PC-3 (cell line): ENCODE results near the gene ASB18. TPM values are rescaled to one million over a fixed set of nuclear protein-coding genes. Genes with fewer than 3 reads are reported as not detected.

Experiments
- ATAC-seq: fragments of 200-7000 bp; cut with Tn5 transposase; 2 replicates; pipeline ENCODE4 v1.9.1; 2020; ENCODE audit warnings: mild to moderate bottlenecking, moderate library complexity
- BruUV-seq: library from RNA; stranded (reverse); fragments of 400-500 nt; replicated peaks from 2 replicates; lab custom pipeline; 2021; lab: Mats Ljungman, UMichigan
- CTCF ChIA-PET: fragments of 300-600 bp; sonication (Branson Sonifier 250); formaldehyde crosslinking; loops from one replicate; lab custom pipeline; 2022; ENCODE audit warnings: antibody characterized with exemption; lab: Charles Lee
- POLR2A ChIA-PET: fragments of 300-600 bp; sonication (Branson Sonifier 250); formaldehyde crosslinking; loops from one replicate; lab custom pipeline; 2022; ENCODE audit warnings: antibody characterized with exemption; ENCODE audit not compliant: unreplicated experiment; lab: Charles Lee
- DNase-seq: peaks from one replicate; pipeline ENCODE4 v3.0.0-alpha.2; 2015
- H2AFZ ChIP-seq: fragments of 300-600 bp; sonication (generic); 2 replicates; pipeline ENCODE4 v1.6.0; 2016; ENCODE audit warnings: antibody characterized with exemption, low read length
- H3F3A ChIP-seq: fragments of 300-600 bp; sonication (generic); one replicate; pipeline ENCODE4 v1.6.0; 2017; ENCODE audit warnings: antibody characterized with exemption, low read length, control low read depth, mild to moderate bottlenecking; ENCODE audit not compliant: unreplicated experiment
- H3K27ac ChIP-seq: fragments of 300-600 bp; sonication (generic); 2 replicates; pipeline ENCODE4 v1.5.1; 2016; ENCODE audit warnings: mild to moderate bottlenecking, low read length
- H3K27me3 ChIP-seq: fragments of 300-600 bp; sonication (generic); 2 replicates; pipeline ENCODE4 v1.6.1; 2016; ENCODE audit warnings: low read length, mixed read lengths
- H3K36me3 ChIP-seq: fragments of 300-600 bp; sonication (generic); 2 replicates; pipeline ENCODE4 v1.6.1; 2016; ENCODE audit warnings: low read depth, mixed run types, low read length, mixed read lengths
- H3K4me1 ChIP-seq: fragments of 300-600 bp; sonication (generic); 2 replicates; pipeline ENCODE4 v1.5.1; 2016; ENCODE audit warnings: low read length; ENCODE audit not compliant: insufficient read depth
- H3K4me2 ChIP-seq: fragments of 300-600 bp; sonication (generic); 2 replicates; pipeline ENCODE4 v1.6.0; 2016; ENCODE audit warnings: low read length
- H3K4me3 ChIP-seq: fragments of 300-600 bp; sonication (generic); 2 replicates; pipeline ENCODE4 v1.5.1; 2016; ENCODE audit warnings: mild to moderate bottlenecking, low read length, mixed read lengths
- H3K79me2 ChIP-seq: fragments of 300-600 bp; sonication (generic); 2 replicates; pipeline ENCODE4 v1.6.1; 2017; ENCODE audit warnings: low read length, mixed read lengths
- H3K9ac ChIP-seq: fragments of 300-600 bp; sonication (generic); 2 replicates; pipeline ENCODE4 v1.6.0; 2016; ENCODE audit warnings: mild to moderate bottlenecking, low read length
- H3K9me2 ChIP-seq: fragments of 300-600 bp; sonication (generic); replicated peaks from 2 replicates; pipeline ENCODE4 v1.6.1; 2016; ENCODE audit warnings: mixed run types, low read length, mixed read lengths
- H3K9me3 ChIP-seq: fragments of 300-600 bp; sonication (generic); 2 replicates; pipeline ENCODE4 v1.6.1; 2016; ENCODE audit warnings: low read length, mixed read lengths
- H4K20me1 ChIP-seq: fragments of 300-600 bp; sonication (generic); 2 replicates; pipeline ENCODE4 v1.6.1; 2016; ENCODE audit warnings: low read length, mixed read lengths
- CTCF ChIP-seq: fragments of 300-600 bp; sonication (generic); conservative IDR thresholded peaks from 2 replicates; pipeline ENCODE4 v1.5.1; 2017; ENCODE audit warnings: antibody characterized with exemption, low read depth, mild to moderate bottlenecking, low read length
- EZH2 ChIP-seq: fragments of 300-600 bp; sonication (generic); IDR thresholded peaks from one replicate; pipeline ENCODE4 v1.6.1; 2017; ENCODE audit warnings: antibody characterized with exemption, mild to moderate bottlenecking, low read length; ENCODE audit not compliant: unreplicated experiment
- EZH2phosphoT487 ChIP-seq: fragments of 300-600 bp; sonication (generic); IDR thresholded peaks from 2 replicates; pipeline ENCODE4 v1.6.1; 2018; ENCODE audit warnings: mild to moderate bottlenecking, antibody characterized with exemption, low read length, borderline replicate concordance
- intact Hi-C: fragments of 100-400 bp; cut with micrococcal nuclease; formaldehyde crosslinking; loops from 2 replicates; pipeline ENCODE4 v1.9.0; 2023
- total RNA-seq: library from RNA; depleted of rRNA; stranded (reverse); fragments of >200 nt; gene quantifications from 2 replicates; pipeline ENCODE4 v1.2.3, GENCODE V29; 2014

The ASB18 gene
- total RNA-seq, 1 experiment from 2014 or later = 0.15 TPM

GRCh38 chr2:236169741-236170589 is 94.2 kb downstream of the ASB18 start:
- H2AFZ ChIP-seq = peak overlapping the region; percentile 92
- intact Hi-C loops = loop anchor here (5.0 kb wide), 1 partner anchor 123 kb away; no protein-coding TSS in a partner anchor
- DNase-seq (no peak), ATAC-seq (no peak)
- no peaks in the 10 kb centered on the region for H3F3A ChIP-seq
- H3K4me2 ChIP-seq = peak overlapping the region; percentile 99
- H3K9ac ChIP-seq = peak overlapping the region; percentile 66; the same call in 1 of the 2 replicates
- H3K27me3 ChIP-seq = no peaks in the 10 kb centered on the region
- ChIA-PET POLR2A (no interaction called here), CTCF (interaction anchor here (0.8 kb wide), 1 partner anchor 10 kb away, joined by 5 read pairs; no protein-coding TSS in a partner anchor)
- peaks cover 37% of the 10 kb centered on the region for H3K79me2 ChIP-seq
- H3K9me2 ChIP-seq = no peaks in the 10 kb centered on the region
- H3K36me3 ChIP-seq = no peaks in the 10 kb centered on the region
- BruUV-seq = no TSS peak
- no peaks in the 10 kb centered on the region for H3K9me3 ChIP-seq
- H3K27ac ChIP-seq = no peak overlapping the region
- TF ChIP-seq CTCF = no peak
- no peak for TF ChIP-seq EZH2
- no peak for TF ChIP-seq EZH2phosphoT487
- H4K20me1 ChIP-seq = no peaks in the 10 kb centered on the region
- peaks cover 10% of the 10 kb centered on the region for H3K4me1 ChIP-seq
- peak overlapping the region; percentile 91 for H3K4me3 ChIP-seq

DNA sequence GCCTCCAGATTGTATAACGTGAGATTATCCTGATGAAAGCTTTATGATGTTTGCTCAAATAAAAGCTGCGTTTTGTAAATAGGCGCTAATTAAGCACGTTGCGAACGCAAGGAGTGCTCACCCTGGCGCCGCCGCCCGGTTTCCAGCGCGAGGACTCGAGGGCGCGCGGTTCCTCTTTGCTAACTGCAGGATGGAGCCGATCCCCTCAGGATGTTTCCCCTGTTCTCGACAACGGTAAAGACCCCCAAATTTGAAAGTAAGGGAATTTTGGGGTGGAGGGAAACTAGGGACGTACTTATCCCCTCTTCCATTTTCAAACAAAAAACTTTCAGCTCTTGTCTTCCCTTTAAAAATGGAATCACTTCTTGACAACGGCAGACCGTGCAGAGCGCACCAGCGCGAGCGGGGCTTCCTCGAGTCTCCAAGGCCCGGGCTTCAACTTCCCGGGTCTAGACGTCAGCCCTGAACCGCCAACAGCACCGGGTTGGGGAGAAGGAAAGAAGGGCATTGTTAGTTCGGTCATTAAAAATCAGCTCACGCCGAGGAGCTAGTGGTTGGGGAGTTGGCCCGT is 95.0 kb downstream of the ASB18 start:
- Histone ChIP-seq H3K4me2 (peak overlapping the region; percentile 99), H3K4me1 (peaks cover 10% of the 10 kb centered on the region), H3K9me2 (no peaks in the 10 kb centered on the region), H3K36me3 (no peaks in the 10 kb centered on the region), H4K20me1 (no peaks in the 10 kb centered on the region), H2AFZ (peak overlapping the region; percentile 92), H3K27ac (no peak overlapping the region), H3K9ac (peak overlapping the region; percentile 66), H3K79me2 (peaks cover 41% of the 10 kb centered on the region), H3K9me3 (no peaks in the 10 kb centered on the region), H3K4me3 (peak overlapping the region; percentile 91), H3K27me3 (no peaks in the 10 kb centered on the region), H3F3A (no peaks in the 10 kb centered on the region)
- TSS peak; percentile 67 for BruUV-seq
- CTCF ChIA-PET = interaction anchor here (0.8 kb wide), 1 partner anchor 11 kb away, joined by 5 read pairs; no protein-coding TSS in a partner anchor
- no peak for TF ChIP-seq EZH2
- TF ChIP-seq EZH2phosphoT487 = no peak
- TF ChIP-seq CTCF = no peak
- intact Hi-C loops = loop anchor here (5.0 kb wide), 1 partner anchor 122 kb away; no protein-coding TSS in a partner anchor
- POLR2A ChIA-PET = no interaction called here
- DNase-seq = no peak
- ATAC-seq = no peak
